ENCODE results near the gene GLP2R.
"Not testable (repeated sequence)": the region's sequence is repeated elsewhere in the genome, so short reads cannot be mapped to it uniquely, and the experiment has no call there.

The GLP2R gene, protein sequence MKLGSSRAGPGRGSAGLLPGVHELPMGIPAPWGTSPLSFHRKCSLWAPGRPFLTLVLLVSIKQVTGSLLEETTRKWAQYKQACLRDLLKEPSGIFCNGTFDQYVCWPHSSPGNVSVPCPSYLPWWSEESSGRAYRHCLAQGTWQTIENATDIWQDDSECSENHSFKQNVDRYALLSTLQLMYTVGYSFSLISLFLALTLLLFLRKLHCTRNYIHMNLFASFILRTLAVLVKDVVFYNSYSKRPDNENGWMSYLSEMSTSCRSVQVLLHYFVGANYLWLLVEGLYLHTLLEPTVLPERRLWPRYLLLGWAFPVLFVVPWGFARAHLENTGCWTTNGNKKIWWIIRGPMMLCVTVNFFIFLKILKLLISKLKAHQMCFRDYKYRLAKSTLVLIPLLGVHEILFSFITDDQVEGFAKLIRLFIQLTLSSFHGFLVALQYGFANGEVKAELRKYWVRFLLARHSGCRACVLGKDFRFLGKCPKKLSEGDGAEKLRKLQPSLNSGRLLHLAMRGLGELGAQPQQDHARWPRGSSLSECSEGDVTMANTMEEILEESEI

DNA sequence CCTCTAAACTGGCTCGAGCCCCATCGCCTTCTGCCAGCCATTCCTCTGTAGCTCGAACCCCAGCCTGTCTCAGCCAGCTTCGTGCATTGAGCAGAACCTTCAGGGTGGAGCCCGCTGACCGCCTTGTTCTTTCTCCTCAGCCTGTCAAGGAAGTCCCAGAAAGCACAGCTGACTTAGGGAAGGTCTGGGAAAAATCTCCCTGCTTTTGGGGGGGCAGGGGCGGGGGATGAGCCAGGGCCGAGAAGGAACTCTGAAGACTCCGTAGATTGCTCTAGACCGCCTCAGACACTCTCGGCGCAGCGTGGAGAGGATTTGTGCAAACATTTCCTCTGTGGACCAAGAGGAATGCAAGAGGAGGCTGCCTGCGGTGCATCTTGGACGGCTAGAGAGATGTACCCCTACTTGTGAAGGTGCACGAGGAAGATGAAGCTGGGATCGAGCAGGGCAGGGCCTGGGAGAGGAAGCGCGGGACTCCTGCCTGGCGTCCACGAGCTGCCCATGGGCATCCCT, at the start of gene GLP2R:
Gene GLP2R (plus strand): TSS at position 284 of the 510 bp plus-strand sequence. CDS start 140 bp downstream, at position 424.
- DNase-seq (ENCODE audit: low read depth) = no peak

- DNase-seq (ENCODE audit: low read depth) = no peak
Observed at GRCh38 chr17:9776911-9777310, 48.8 kb upstream of the GLP2R start.

- DNase-seq (ENCODE audit: low read depth) = no peak
Observed at GRCh38 chr17:9780552-9780951, 45.2 kb upstream of the GLP2R start.

DNA sequence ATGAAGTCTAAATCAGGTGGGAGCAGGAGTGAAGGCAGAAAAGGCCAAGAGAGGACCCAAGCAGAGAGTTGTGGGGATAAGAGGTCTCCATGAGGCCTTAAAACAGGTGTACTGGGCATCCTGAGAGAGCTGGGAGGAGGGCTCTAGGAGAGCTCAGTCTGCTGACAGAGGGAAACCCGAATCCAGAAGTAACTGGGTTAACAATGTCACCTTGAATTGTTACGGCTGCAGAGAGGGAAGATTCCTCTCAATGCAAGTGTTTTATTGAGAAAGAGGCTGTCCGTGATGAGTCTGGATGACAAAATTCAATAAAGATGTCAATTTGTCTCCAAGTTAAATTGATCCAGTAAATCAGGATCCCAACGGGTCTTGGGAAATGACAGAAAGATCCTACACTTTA, 42.7 kb upstream of the GLP2R start:
- no peak for DNase-seq (ENCODE audit: low read depth)

GRCh38 chr17:9783465-9783864, 42.3 kb upstream of the GLP2R start:
- not testable (repeated sequence) for DNase-seq (ENCODE audit: low read depth)

DNA sequence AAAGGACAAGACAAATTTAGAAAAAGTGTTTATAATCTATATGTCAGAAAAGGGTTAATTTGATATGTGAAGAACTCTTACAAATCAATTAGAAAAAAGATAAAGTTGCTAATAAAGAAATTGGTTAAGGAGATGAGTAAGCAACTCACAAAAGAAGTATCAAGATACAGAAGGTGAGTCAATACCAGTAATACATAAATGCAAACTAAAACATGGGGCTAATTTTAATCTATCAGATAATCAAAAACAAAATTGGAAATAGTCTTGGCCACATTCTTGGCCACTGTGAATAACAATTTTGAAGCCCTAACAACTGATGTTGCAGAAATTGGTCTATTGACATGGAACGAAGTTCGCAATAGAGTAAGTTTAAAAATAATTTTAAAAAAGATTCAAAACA, 41.2 kb upstream of the GLP2R start:
- no peak for DNase-seq (ENCODE audit: low read depth)

DNA sequence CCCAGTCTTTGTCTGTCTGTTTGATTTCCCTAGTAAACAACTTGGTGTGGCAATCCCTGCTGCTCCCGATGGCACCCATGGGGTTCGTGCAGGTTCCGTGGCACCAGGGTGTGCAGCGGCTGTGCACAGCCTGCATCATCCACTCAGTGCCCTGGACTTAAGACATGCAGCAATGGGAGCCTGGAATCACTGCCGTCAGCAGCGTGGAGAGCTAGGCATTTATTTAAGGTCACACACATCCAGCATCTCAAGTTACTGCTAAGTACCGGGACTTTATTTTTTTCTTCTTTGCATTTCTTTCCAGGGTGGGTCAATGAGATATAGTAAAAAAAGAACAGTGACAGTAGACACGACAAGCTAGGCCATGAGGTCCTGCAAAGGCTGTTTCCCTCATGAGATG, 37.1 kb upstream of the GLP2R start:
- DNase-seq (ENCODE audit: low read depth) = no peak

DNA sequence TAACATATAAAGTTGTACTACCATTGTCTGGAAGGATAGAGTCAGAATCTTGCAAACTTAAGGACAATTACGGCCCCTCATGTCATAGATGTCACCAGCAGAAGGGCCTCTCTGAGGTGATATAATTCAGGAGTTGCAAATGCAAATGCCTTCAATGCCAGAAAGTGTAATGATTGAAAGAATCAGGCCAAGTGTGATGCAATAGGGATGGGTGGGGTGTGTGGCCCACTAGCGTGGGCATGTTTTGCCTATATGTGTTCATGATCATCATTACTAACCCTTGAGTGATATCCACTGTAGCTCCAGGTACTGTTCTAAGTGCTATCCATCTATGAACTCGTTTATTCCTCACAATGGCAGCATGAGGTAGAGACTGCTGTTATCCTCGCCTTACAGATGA, 35.4 kb upstream of the GLP2R start:
- DNase-seq (ENCODE audit: low read depth) = no peak

GRCh38 chr17:9790889-9791876, 34.5 kb upstream of the GLP2R start, which contains the start of gene DHRS7C:
Gene DHRS7C (minus strand): TSS chr17:9791592. CDS start chr17:9791284, 308 bp downstream.
- DNase-seq (ENCODE audit: low read depth) = no peak

- no peak for DNase-seq (ENCODE audit: low read depth)
Observed at GRCh38 chr17:9792181-9792840, 33.4 kb upstream of the GLP2R start.

GRCh38 chr17:9798008-9798407, 27.7 kb upstream of the GLP2R start:
- DNase-seq (ENCODE audit: low read depth) = no peak

- no peak for DNase-seq (ENCODE audit: low read depth)
Observed at GRCh38 chr17:9798724-9799123, 27.0 kb upstream of the GLP2R start.

DNA sequence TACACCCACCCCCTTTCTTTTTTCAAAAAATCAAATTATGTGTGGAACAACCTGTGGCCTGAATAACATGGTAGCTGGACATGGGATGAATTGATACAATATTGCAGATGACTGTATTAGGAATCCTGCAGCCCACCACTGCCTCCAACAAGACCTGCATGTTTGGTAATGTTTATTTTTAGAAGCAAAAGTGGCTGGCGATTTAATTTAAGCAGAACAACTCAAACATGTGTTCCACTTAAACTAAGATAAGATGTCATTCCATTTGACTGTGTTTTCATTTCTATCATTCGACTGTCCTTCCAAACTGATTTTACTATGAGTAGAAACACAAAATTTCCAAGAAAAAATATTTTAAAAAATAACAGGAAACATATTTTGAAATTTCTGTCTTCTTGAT, 24.2 kb upstream of the GLP2R start:
- no peak for DNase-seq (ENCODE audit: low read depth)

GRCh38 chr17:9802294-9802693, 23.4 kb upstream of the GLP2R start:
- DNase-seq (ENCODE audit: low read depth) = no peak

GRCh38 chr17:9802697-9803096, 23.0 kb upstream of the GLP2R start:
- DNase-seq (ENCODE audit: low read depth) = no peak

- DNase-seq (ENCODE audit: low read depth) = no peak
Observed at GRCh38 chr17:9805769-9806168, 20.0 kb upstream of the GLP2R start.

- no peak for DNase-seq (ENCODE audit: low read depth)
Observed at GRCh38 chr17:9806699-9807098, 19.0 kb upstream of the GLP2R start.

- no peak for DNase-seq (ENCODE audit: low read depth)
Observed at GRCh38 chr17:9809409-9809808, 16.3 kb upstream of the GLP2R start.

DNA sequence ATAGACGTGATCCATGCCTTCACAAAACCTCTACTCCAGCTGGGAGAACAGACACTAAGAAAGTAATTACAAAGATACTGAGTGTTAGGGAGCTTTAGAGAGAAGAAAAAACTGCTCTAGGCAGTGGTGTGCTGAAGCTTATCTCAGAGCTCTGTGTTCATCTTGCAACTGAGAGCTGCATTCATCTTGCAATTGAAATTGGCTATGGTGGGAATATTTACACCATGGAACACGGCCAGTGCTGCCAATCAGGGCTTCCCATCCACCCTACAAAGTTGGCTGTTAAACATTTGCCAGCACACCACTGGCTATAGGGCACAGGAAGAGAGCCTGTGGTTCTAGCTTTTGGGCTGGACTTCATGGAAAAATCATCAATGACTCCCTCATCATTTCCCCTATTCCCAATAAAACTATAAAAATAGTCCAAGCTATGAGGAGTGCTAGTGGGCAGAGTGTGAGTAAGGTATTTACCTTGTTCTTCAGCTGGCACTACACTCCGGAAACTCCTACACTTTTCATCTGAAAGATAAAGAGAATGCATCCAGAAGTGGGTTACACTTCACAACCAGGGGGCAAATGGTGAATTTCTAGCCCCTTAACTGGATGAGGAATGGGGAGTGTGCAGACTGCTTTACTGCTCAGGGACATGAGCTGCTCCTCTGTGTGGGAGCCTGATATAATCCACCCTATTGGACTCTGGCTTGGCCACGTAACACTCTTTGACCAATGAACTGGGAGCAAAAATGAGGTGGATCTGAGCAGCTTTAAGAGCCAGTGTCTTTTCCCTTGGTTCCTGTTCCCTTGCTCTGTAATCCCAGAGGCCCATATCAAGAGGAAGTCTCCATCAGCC, 15.4 kb upstream of the GLP2R start:
- no peak for DNase-seq (ENCODE audit: low read depth)

GRCh38 chr17:9811086-9811485, 14.6 kb upstream of the GLP2R start:
- DNase-seq (ENCODE audit: low read depth) = no peak

DNA sequence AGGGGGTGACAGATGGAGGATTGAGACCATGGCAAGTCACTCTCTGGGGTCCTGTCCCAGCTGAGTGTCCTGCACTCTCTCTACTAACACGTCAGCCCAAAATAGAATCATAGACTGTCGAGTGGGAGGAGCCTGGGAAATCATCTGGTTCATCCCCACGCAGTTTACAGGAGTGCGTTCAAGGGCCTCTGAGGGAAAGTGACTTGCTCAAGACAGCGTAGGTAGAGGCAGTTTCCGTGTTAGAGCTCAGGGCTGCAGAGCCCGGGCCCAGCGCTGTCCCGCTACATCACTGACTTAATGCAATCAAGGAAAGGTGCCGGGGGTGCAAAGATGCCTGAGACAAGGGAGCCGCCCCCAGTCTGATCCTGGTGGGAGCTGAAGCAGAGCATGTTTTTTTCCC, 14.2 kb upstream of the GLP2R start:
- no peak for DNase-seq (ENCODE audit: low read depth)

Data from HS-5 (cell line).